DND-41 (cell line): ENCODE measurements around the gene GPRC5D.

Source experiments
- ATAC-seq: fragments of 200-7000 bp; cut with Tn5 transposase; 3 replicates; pipeline ENCODE4 v1.9.1; 2021; ENCODE audit warnings: low read depth; ENCODE audit not compliant: insufficient read depth
- DNase-seq: peaks from one replicate; pipeline ENCODE4 v3.0.0-alpha.2; 2020
- H2AFZ ChIP-seq: 2 replicates; pipeline ENCODE4 v1.6.0; 2012; ENCODE audit warnings: low read depth, low read length
- H3K27ac ChIP-seq: 2 replicates; pipeline ENCODE4 v1.5.1; 2012; ENCODE audit warnings: low read length, inconsistent platforms
- H3K27me3 ChIP-seq: fragments of 200-600 bp; sonication (generic); 2 replicates; pipeline ENCODE4 v1.6.0; 2012; ENCODE audit warnings: low read length, mild to moderate bottlenecking, inconsistent platforms; ENCODE audit not compliant: insufficient read depth, poor library complexity
- H3K36me3 ChIP-seq: 2 replicates; pipeline ENCODE4 v1.5.1; 2012; ENCODE audit warnings: low read length, inconsistent platforms; ENCODE audit not compliant: insufficient read depth
- H3K4me1 ChIP-seq: 2 replicates; pipeline ENCODE4 v1.5.1; 2012; ENCODE audit warnings: mild to moderate bottlenecking, low read length; ENCODE audit not compliant: insufficient read depth
- H3K4me2 ChIP-seq: 2 replicates; pipeline ENCODE4 v1.6.0; 2012; ENCODE audit warnings: mild to moderate bottlenecking, moderate library complexity, low read length, inconsistent platforms; ENCODE audit not compliant: insufficient read depth
- H3K4me3 ChIP-seq, 2 experiments: fragments of 200-600 bp in 1 of 2; shearing (Covaris generic) in 1 of 2; 2 replicates each; pipeline ENCODE4 v1.5.1; 2012 to 2016; ENCODE audit warnings: inconsistent platforms in 2 of 2, low read length in 2 of 2, mild to moderate bottlenecking in 2 of 2, low read depth in 1 of 2, moderate library complexity in 1 of 2
- H3K79me2 ChIP-seq: 2 replicates; pipeline ENCODE4 v1.6.0; 2012; ENCODE audit warnings: low read length, inconsistent platforms; ENCODE audit not compliant: insufficient read depth
- H3K9ac ChIP-seq: 2 replicates; pipeline ENCODE4 v1.6.0; 2012; ENCODE audit warnings: low read depth, mild to moderate bottlenecking, inconsistent platforms, low read length, moderate library complexity
- H3K9me3 ChIP-seq: 2 replicates; pipeline ENCODE4 v1.5.1; 2012; ENCODE audit warnings: low read length, moderate library complexity, mild to moderate bottlenecking, inconsistent platforms; ENCODE audit not compliant: insufficient read depth, severe bottlenecking
- H4K20me1 ChIP-seq: 2 replicates; pipeline ENCODE4 v1.6.0; 2012; ENCODE audit warnings: low read length; ENCODE audit not compliant: insufficient read depth
- CTCF ChIP-seq: IDR thresholded peaks from 2 replicates; pipeline ENCODE4 v1.5.1; 2012; ENCODE audit warnings: borderline replicate concordance, low read length, moderate library complexity, mild to moderate bottlenecking; ENCODE audit not compliant: poor library complexity, severe bottlenecking; ENCODE audit errors: extremely low read depth
- EZH2 ChIP-seq: IDR thresholded peaks from 3 replicates; pipeline ENCODE4 v1.6.1; 2012; ENCODE audit warnings: borderline replicate concordance, low read depth, mild to moderate bottlenecking, moderate library complexity, low read length, inconsistent platforms; ENCODE audit not compliant: severe bottlenecking

Gene GPRC5D

GRCh38 chr12:12995088-12995487 lies 43.1 kb upstream of the GPRC5D start:
- Histone ChIP-seq H4K20me1 (no peaks in the 10 kb centered on the region), H3K4me2 (no peak overlapping the region), H3K27ac (no peak overlapping the region), H2AFZ (no peak overlapping the region), H3K9me3 (no peaks in the 10 kb centered on the region), H3K79me2 (no peaks in the 10 kb centered on the region), H3K36me3 (no peaks in the 10 kb centered on the region), H3K4me3 (no peak overlapping the region), H3K9ac (no peak overlapping the region), H3K4me1 (peaks cover 4% of the 10 kb centered on the region; the same call in 1 of the 2 replicates), H3K27me3 (peaks cover 17% of the 10 kb centered on the region)
- no peak for TF ChIP-seq CTCF
- TF ChIP-seq EZH2: no peak
- ATAC-seq (no peak), DNase-seq (no peak)

DNA sequence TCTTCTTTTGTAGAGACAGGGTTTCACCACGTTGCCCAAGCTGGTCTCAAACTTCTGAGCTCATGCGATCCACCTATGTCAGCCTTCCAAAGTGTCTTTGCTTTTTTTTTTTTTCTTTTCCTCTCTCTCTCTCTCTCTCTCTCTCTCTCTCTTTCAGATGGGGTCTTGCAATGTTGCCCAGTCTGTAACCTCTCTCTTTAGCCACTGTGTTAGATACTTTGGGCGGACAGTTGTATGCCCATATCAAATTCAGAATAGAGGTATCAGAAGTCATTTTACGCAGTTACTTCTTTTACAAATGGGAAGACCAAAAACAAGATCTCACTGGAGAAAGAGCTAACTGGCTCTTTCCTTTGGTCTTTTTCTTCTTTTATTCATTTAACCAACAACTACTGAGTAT lies 41.4 kb upstream of the GPRC5D start:
- Histone ChIP-seq H3K9ac (no peak overlapping the region), H3K4me1 (peaks cover 4% of the 10 kb centered on the region; the same call in 1 of the 2 replicates), H3K4me2 (no peak overlapping the region), H3K36me3 (no peaks in the 10 kb centered on the region), H2AFZ (no peak overlapping the region), H3K4me3 (no peak overlapping the region), H3K79me2 (no peaks in the 10 kb centered on the region), H4K20me1 (no peaks in the 10 kb centered on the region), H3K27me3 (peaks cover 25% of the 10 kb centered on the region), H3K9me3 (no peaks in the 10 kb centered on the region), H3K27ac (no peak overlapping the region)
- TF ChIP-seq EZH2 (no peak), CTCF (no peak)
- ATAC-seq (no peak), DNase-seq (no peak)

GRCh38 chr12:12992418-12993130 lies 40.6 kb upstream of the GPRC5D start:
- no peaks in the 10 kb centered on the region for H3K79me2 ChIP-seq
- TF ChIP-seq CTCF (no peak), EZH2 (no peak)
- H4K20me1 ChIP-seq: no peaks in the 10 kb centered on the region
- no peak overlapping the region for H3K4me3 ChIP-seq
- H2AFZ ChIP-seq: no peak overlapping the region
- DNase-seq (no peak), ATAC-seq (no peak)
- H3K9me3 ChIP-seq: no peaks in the 10 kb centered on the region
- H3K9ac ChIP-seq: no peak overlapping the region
- peaks cover 4% of the 10 kb centered on the region; the same call in 1 of the 2 replicates for H3K4me1 ChIP-seq
- no peak overlapping the region for H3K27ac ChIP-seq
- peaks cover 25% of the 10 kb centered on the region for H3K27me3 ChIP-seq
- H3K4me2 ChIP-seq: no peak overlapping the region
- H3K36me3 ChIP-seq: no peaks in the 10 kb centered on the region
